ENCODE measurements around the gene HSD11B1. TPM values are rescaled to one million over a fixed set of nuclear protein-coding genes. Genes with fewer than 3 reads are reported as not detected.

Gene HSD11B1
- total and polyA plus RNA-seq, 2 of the 4 experiments (the other 2 are of a cell fraction), result 0.41 to 0.72 TPM

GRCh38 chr1:209723756-209724693 is 19.4 kb downstream of the HSD11B1 start (continued):
- no peak for TF ChIP-seq NFE2L2 (IDR thresholded peaks at IDR 0.05; ENCODE audit: low read depth, low read length)

GRCh38 chr1:209727286-209727685 is 22.6 kb downstream of the HSD11B1 start:
- Histone ChIP-seq H3K4me3 (ENCODE audit: insufficient read depth, low read depth, low read length) (no peak overlapping the region), H2AK5ac (ENCODE audit: low read depth, low read length) (no peak overlapping the region), H3K27me3 (ENCODE audit: control insufficient read depth, insufficient read depth, low read length) (no peaks in the 10 kb centered on the region), H3K9me3 (ENCODE audit: control insufficient read depth, insufficient read depth, low read length) (no peaks in the 10 kb centered on the region), H4K20me1 (ENCODE audit: insufficient read depth, low read length) (no peaks in the 10 kb centered on the region), H3K9ac (ENCODE audit: low read depth, low read length) (no peak overlapping the region), H2AK9ac (replicated peaks; ENCODE audit: low read depth, low read length, poor library complexity) (no peak overlapping the region), H2BK20ac (ENCODE audit: low read depth, low read length) (no peak overlapping the region), H3K56ac (ENCODE audit: extremely low read depth, insufficient read depth, low read length) (no peak overlapping the region), H4K5ac (ENCODE audit: low read depth, low read length) (no peak overlapping the region), H3K4me1 (ENCODE audit: control insufficient read depth, insufficient read depth, low read length) (no peaks in the 10 kb centered on the region), H3K9me1 (ENCODE audit: insufficient read depth, low read length) (no peaks in the 10 kb centered on the region), H3K14ac (replicated peaks; ENCODE audit: low read depth, low read length) (no peak overlapping the region), H3K79me1 (ENCODE audit: low read depth in 1 of 2, low read length in 2 of 2) (no peaks in the 10 kb centered on the region), H2BK5ac (ENCODE audit: low read depth, low read length, poor library complexity, severe bottlenecking) (no peak overlapping the region), H3K27ac (ENCODE audit: insufficient read depth, low read length) (no peak overlapping the region), H4K91ac (ENCODE audit: insufficient read depth, low read depth, low read length) (no peak overlapping the region), H3K4ac (ENCODE audit: low read depth, low read length) (no peak overlapping the region), H3K4me2 (ENCODE audit: low read depth, low read length) (no peak overlapping the region), H3K23ac (ENCODE audit: low read depth, low read length) (no peak overlapping the region), H4K8ac (ENCODE audit: low read depth in 2 of 2, low read length in 2 of 2) (no peak overlapping the region), H2BK15ac (ENCODE audit: low read depth, low read length) (no peak overlapping the region), H2BK120ac (ENCODE audit: low read depth, low read length) (no peak overlapping the region), H3K36me3 (ENCODE audit: control insufficient read depth, insufficient read depth, low read length) (no peaks in the 10 kb centered on the region), H3K18ac (ENCODE audit: low read depth, low read length) (no peak overlapping the region), H2AFZ (replicated peaks; ENCODE audit: low read length, poor library complexity) (no peak overlapping the region)
- no peak for DNase-seq
- WGBS, 2 experiments (ENCODE audit: extremely low coverage in 2 of 2, insufficient read length in 1 of 2), result no CpG with 5 or more reads among the region's 2 CpGs
- in situ Hi-C loops (cut with MboI; ENCODE audit: low sequenced_read_pairs), result no loop called here
- no peak for ATAC-seq (ENCODE audit: low read depth)
- dilution Hi-C loops (cut with HindIII; ENCODE audit: low sequenced_read_pairs, unreplicated experiment), result no loop called here
- no TSS peak for BruUV-seq (replicated peaks)
- ChIA-PET POLR2A (ENCODE audit: unreplicated experiment) (no interaction called here), CTCF (interaction anchor here (1.1 kb wide), 1 partner anchor 35 kb away, joined by 3 read pairs; no protein-coding TSS in a partner anchor)
- intact Hi-C loops (cut with micrococcal nuclease), result no loop called here
- TF ChIP-seq ELK1 (IDR thresholded peaks at IDR 0.05; ENCODE audit: borderline replicate concordance, low read depth, low read length) (no peak), SMC3 (IDR thresholded peaks at IDR 0.05; ENCODE audit: low read depth, low read length) (no peak), FOS (IDR thresholded peaks at IDR 0.05; ENCODE audit: low read depth, low read length) (no peak), CTCF (conservative IDR thresholded peaks at IDR 0.05; ENCODE audit: low read depth, low read length) (no peak), RFX5 (IDR thresholded peaks at IDR 0.05; ENCODE audit: low read depth, low read length) (no peak), CHD1 (IDR thresholded peaks at IDR 0.05; ENCODE audit: low read depth, low read length) (no peak), MAFK (IDR thresholded peaks at IDR 0.05; ENCODE audit: low read depth, low read length) (no peak), POLR2A (IDR thresholded peaks at IDR 0.05; ENCODE audit: low read depth, low read length) (no peak), NFE2L2 (IDR thresholded peaks at IDR 0.05; ENCODE audit: low read depth, low read length) (no peak), MXI1 (IDR thresholded peaks at IDR 0.05; ENCODE audit: borderline replicate concordance, low read depth, low read length) (no peak), MAZ (IDR thresholded peaks at IDR 0.05; ENCODE audit: borderline replicate concordance, low read depth, low read length) (no peak), CEBPB (IDR thresholded peaks at IDR 0.05; ENCODE audit: low read depth, low read length) (no peak), BHLHE40 (IDR thresholded peaks at IDR 0.05; ENCODE audit: low read depth, low read length) (no peak), RCOR1 (IDR thresholded peaks at IDR 0.05; ENCODE audit: insufficient replicate concordance, low read length) (no peak)

All from IMR-90 (cell line).